A673 (cell line): ENCODE results near the gene OR52E1.

Experiments used
- EZH2 ChIP-seq: fragments of 200-600 bp; sonication (generic); IDR thresholded peaks from 2 replicates; pipeline ENCODE4 v1.6.1; 2017; ENCODE audit warnings: borderline replicate concordance, low read depth, mild to moderate bottlenecking, mixed read lengths, antibody characterized with exemption, low read length; ENCODE audit not compliant: poor library complexity, severe bottlenecking
- TF ChIP-seq, protein P1 (sequence below): fragments of 300-800, 200-600 bp; sonication (generic); conservative IDR thresholded peaks from 2 replicates; pipeline ENCODE4 v1.5.1; 2017; ENCODE audit warnings: low read depth, mild to moderate bottlenecking, antibody characterized with exemption, low read length, moderate library complexity, mixed read lengths

DNA sequence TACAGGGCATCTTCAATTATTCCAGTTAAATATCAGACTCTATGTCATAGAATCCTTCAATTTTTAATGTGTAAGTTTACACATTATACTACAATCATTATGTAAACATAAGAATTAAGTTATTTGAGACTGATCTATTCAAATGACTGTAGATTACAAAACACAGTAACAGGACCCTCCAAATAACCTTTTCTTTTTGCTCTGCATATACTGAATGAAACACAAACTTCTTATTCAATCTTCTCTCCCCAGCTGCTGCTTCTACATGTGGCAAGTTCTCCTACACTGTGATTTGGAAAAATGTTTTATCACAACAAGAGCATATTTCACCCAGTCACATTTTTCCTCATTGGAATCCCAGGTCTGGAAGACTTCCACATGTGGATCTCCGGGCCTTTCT lies 23.1 kb upstream of the OR52E1 start, which contains the start of gene OR52J3:
- no peak for TF ChIP-seq EZH2
- TF ChIP-seq, protein P1, sequence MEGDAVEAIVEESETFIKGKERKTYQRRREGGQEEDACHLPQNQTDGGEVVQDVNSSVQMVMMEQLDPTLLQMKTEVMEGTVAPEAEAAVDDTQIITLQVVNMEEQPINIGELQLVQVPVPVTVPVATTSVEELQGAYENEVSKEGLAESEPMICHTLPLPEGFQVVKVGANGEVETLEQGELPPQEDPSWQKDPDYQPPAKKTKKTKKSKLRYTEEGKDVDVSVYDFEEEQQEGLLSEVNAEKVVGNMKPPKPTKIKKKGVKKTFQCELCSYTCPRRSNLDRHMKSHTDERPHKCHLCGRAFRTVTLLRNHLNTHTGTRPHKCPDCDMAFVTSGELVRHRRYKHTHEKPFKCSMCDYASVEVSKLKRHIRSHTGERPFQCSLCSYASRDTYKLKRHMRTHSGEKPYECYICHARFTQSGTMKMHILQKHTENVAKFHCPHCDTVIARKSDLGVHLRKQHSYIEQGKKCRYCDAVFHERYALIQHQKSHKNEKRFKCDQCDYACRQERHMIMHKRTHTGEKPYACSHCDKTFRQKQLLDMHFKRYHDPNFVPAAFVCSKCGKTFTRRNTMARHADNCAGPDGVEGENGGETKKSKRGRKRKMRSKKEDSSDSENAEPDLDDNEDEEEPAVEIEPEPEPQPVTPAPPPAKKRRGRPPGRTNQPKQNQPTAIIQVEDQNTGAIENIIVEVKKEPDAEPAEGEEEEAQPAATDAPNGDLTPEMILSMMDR, result no peak
